HT-29 (cell line): ENCODE data around the gene TNS3. TPM values are rescaled to one million over a fixed set of nuclear protein-coding genes. Genes with fewer than 3 reads are reported as not detected.
"Not testable (repeated sequence)": the region's sequence is repeated elsewhere in the genome, so short reads cannot be mapped to it uniquely, and the experiment has no call there.

ENCODE experiments used
- DNase-seq: peaks from one replicate; pipeline ENCODE4 v3.0.0-alpha.2; 2015; ENCODE audit warnings: low spot score
- total RNA-seq: library from RNA; depleted of rRNA; stranded (reverse); fragments of >200 nt; shearing (Covaris generic); gene quantifications from 2 replicates; pipeline ENCODE4 v1.2.3, GENCODE V29; 2014; rRNA removed

TNS3 gene
- total RNA-seq = 32.2 and 45.2 TPM in 2 replicates

DNA sequence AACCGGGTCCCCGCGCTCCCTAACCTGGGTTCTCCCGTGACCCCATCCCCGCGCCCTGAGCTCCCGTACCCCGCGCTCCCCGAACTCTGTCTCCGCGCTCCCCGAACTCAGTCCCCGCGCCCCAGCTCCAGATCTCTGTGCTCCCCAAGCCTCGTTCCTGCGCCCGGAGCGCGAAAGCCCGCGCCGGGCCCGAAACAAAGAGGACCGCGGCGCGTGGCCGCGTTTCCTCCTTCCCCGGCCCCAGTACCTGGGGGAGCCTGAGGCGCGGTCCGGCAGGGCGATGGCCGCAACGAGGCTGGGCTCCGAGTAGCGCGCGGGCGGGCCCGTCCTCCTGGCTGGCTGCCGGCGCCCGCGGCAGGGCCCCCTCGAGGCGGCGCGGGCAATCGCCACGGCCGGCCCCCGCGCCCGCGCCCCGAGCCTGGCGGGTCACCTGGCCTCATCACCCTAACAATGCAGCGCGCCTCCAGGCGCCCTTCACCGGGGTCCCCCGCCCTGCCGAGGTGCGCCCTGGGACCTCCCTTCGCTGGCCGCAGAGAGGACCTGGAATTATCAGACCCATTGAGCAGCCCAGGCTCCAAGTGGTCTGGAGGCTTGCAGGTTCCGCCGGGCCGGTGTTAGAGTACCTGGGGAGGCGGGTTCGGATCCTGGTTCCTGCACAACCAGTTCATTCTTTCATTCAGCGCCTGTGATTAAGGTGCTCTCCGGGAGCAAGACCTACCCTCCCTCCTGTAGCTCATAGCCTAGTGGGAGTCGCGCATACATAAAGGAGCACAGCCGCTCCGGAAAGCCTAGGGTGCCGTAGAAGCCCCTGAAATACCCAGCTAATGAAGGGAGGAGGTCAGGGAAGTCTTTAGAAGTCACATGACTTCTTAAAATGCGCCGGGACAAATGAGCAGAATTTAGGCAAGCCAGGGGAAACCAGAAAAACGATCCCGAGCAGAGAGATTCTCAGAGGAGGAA lies at the start of gene TNS3:
TSS of gene TNS3 (minus strand) at position 308 of the 960 bp plus-strand sequence. CDS start 142,475 bp downstream, outside the sequence.
- peak; percentile 64 for DNase-seq

GRCh38 chr7:47631711-47632110 lies 49.8 kb upstream of the TNS3 start:
- DNase-seq = no peak

DNA sequence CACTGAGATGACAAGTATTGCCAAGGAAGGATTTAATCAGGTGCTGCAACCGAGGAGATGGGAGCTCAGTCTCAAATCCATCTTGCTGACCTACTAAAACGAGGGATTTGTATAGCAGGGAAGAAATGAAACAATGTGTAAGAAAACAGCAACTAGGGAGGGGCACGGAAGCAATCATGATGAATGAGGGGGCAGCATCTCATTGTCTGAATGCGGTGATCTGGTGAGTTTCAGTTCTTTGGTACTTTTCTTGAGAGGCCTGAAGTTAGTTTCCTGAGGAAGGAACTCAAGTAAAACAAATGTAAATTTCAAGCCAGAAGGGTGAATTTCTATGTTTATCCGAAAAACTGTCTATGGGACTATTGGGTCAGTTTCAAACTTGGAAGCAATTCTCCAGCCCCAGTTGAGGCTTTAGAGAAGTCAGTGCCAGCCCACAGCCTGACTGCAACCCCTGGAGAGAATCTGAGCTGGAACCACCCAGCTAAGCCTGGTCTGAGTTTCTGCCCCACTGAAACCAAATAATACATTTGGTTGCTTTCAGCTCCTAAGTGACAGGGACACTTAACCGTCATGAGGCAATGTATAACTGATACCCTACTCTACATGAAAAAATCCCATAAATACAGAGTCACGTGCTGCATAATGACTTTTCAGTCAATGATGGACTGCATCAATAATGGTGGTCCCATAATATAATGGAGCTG lies 45.8 kb upstream of the TNS3 start:
- DNase-seq = no peak

GRCh38 chr7:47625861-47626715 lies 44.2 kb upstream of the TNS3 start:
- no peak for DNase-seq

DNA sequence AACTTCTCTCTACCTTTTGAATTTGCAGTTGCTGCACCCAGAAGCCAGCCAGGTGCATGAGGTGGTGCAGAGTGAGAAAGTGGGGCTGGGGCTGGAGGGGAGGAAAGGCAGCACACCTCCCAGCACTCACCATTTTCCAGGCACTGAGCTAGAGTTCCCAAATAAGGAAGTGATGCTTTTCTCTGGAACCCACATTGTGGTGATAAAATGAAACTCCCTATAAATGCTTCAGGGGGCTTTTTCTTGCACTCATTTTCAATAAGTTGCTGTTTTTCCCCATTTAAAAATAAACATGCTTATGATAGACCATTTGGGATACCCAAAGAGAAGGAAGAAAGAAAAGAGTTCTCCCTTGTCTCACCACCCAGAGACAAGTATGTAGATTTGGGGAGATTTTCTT lies 42.8 kb upstream of the TNS3 start:
- no peak for DNase-seq

- DNase-seq = no peak
Observed at GRCh38 chr7:47622946-47623640, 41.2 kb upstream of the TNS3 start.

DNA sequence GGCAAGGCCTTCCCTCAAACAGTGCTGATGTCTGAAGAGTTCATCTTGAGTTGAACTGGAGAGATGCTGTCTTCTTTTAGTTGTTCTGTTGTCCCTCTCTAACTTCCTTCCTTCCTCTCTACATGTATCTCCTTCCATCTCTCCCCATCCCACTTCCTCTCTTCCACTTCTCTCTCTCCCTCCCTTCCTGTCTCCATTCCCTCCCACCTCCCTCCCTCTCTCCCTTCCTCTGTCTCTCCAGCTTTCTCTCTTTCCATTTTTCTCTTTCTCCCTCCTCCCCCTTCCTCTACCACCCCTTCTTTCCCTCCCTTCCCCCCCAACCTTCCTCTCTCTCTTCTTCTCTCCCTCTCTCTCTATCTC lies 40.7 kb upstream of the TNS3 start:
- DNase-seq = no peak

DNA sequence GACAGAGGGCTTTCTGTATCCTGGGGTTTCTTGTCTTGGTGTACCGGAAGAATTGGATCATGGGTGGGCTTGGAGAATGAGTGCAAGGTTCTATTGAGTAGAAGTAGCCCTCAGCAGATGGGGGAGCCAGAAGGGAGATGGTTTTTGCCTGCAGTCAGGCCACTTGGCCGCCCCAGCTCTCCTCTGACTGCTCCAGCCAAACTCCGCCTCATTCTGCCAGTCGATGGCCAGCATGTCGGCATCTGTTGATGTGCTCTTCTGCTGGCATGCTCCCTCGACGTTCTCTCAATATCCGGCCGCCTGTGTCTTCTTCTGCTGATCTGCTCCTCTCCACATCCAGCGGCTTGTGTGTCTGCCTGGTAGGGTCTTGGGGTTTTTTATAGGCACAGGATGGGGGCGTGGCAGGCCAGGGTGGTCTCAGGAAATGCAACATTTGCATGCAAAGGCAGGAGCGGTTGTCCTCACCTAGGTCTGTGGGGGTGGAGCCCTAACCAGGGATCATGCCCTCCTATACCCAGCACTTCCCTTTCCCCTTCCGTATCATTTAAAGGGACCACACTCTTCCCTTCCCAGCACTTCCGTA lies 40.2 kb upstream of the TNS3 start:
- no peak for DNase-seq

DNA sequence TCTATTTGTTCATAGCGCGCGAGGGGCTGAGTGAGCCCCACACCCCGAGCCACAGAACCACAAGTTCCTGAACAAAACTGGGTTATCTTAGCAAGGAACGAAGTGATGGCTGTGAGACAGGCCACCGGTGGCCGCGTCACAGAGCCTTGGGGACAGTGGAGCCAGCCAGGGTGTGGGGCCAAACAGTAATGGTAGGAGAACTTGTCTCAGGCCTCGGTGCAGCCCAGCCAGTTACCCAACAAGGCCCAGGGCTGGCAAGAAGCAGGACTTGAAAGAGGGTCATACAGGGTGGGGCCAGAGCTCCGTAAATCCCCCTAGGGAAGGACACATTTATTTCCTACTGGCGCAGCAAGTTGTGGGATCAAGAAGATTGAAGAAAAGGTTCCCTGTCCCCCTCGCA lies 39.4 kb upstream of the TNS3 start:
- no peak for DNase-seq

- no peak for DNase-seq
Observed at GRCh38 chr7:47619806-47620205, 37.9 kb upstream of the TNS3 start.

DNA sequence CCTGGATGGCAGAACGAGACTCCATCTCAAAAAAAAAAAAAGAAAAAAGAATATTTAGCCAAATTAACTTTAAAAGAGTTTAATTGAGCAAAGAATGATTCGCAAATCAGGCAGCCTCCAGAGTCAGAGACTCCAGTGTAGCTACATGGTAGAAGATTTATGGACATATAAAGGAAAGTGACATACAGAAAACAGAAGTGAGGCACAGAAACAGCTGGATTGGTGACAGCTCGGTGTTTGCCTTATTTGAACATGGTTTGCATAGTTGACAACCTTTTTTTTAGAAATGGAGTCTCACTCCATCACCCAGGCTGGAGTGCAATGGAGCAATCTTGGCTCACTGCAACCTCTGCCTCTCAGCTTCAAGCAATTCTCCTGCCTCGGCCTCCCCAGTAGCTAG lies 35.2 kb upstream of the TNS3 start:
- DNase-seq = no peak

GRCh38 chr7:47614450-47614849 lies 32.5 kb upstream of the TNS3 start:
- no peak for DNase-seq

GRCh38 chr7:47611045-47611511 lies 29.2 kb upstream of the TNS3 start:
- no peak for DNase-seq

- DNase-seq = no peak
Observed at GRCh38 chr7:47610506-47611044, 28.7 kb upstream of the TNS3 start.

- no peak for DNase-seq
Observed at GRCh38 chr7:47609803-47610452, 28.0 kb upstream of the TNS3 start.

- DNase-seq = not testable (repeated sequence)
Observed at GRCh38 chr7:47606593-47607046, 24.7 kb upstream of the TNS3 start.

- no peak for DNase-seq
Observed at GRCh38 chr7:47605816-47606575, 24.1 kb upstream of the TNS3 start.

DNA sequence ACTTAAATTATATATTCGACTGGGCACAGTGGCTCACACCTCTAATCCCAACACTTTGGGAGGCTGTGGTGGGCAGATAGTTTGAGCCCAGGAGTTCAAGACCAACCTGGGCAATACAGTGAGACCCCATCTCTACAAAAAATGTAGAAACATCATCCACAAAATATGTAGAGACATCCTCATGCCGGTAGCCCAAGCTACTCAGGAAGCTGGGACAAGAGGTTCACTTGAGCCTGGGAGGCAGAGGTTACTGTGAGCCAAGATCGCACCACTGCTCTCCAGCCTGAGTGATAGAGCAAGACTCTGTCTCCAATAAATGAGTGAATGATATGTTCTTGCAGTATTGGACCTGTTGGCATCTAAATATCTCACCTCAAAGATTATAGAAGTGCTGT lies 22.6 kb upstream of the TNS3 start:
- no peak for DNase-seq
